OCI-LY7 (cell line): Measurements from ENCODE around the gene MYO1C. TPM values are rescaled to one million over a fixed set of nuclear protein-coding genes. Genes with fewer than 3 reads are reported as not detected.

Source experiments
- BruUV-seq: library from RNA; stranded (reverse); fragments of 400-500 nt; replicated peaks from 2 replicates; lab custom pipeline; 2021; lab: Mats Ljungman, UMichigan
- CTCF ChIA-PET: fragments of 300-600 bp; sonication (Branson Sonifier 250); formaldehyde crosslinking; loops from one replicate; lab custom pipeline; 2022; ENCODE audit warnings: antibody characterized with exemption; ENCODE audit not compliant: unreplicated experiment; lab: Charles Lee
- POLR2A ChIA-PET: fragments of 300-600 bp; sonication (Branson Sonifier 250); formaldehyde crosslinking; loops from one replicate; lab custom pipeline; 2022; ENCODE audit warnings: antibody characterized with exemption; lab: Charles Lee
- DNase-seq: peaks from one replicate; pipeline ENCODE4 v3.0.0-alpha.2; 2015; ENCODE audit warnings: low spot score
- H2AFZ ChIP-seq: fragments of 200-600 bp; sonication (generic), shearing (Covaris generic); 2 replicates; pipeline ENCODE4 v1.6.1; 2014; ENCODE audit warnings: mild to moderate bottlenecking, antibody characterized with exemption, low read length, moderate library complexity
- H3K27ac ChIP-seq: fragments of 200-600 bp; sonication (generic); 2 replicates; pipeline ENCODE4 v1.5.1; 2014; ENCODE audit warnings: mixed run types, low read depth, mild to moderate bottlenecking, moderate library complexity, low read length, inconsistent platforms; ENCODE audit not compliant: poor library complexity, severe bottlenecking
- H3K36me3 ChIP-seq: fragments of 200-600 bp; sonication (generic); 2 replicates; pipeline ENCODE4 v1.6.1; 2014; ENCODE audit warnings: mild to moderate bottlenecking, antibody characterized with exemption, low read length, moderate library complexity, mixed read lengths; ENCODE audit not compliant: insufficient read depth
- H3K4me1 ChIP-seq: fragments of 200-600 bp; sonication (generic); 2 replicates; pipeline ENCODE4 v1.5.1; 2014; ENCODE audit warnings: mild to moderate bottlenecking, low read length; ENCODE audit not compliant: insufficient read depth, poor library complexity, severe bottlenecking
- H3K4me2 ChIP-seq: fragments of 200-600 bp; sonication (generic); 2 replicates; pipeline ENCODE4 v1.6.1; 2014; ENCODE audit warnings: mild to moderate bottlenecking, low read length
- H3K4me3 ChIP-seq: fragments of 200-600 bp; sonication (generic); 2 replicates; pipeline ENCODE4 v1.5.1; 2014; ENCODE audit warnings: mild to moderate bottlenecking, low read depth, low read length; ENCODE audit not compliant: poor library complexity, severe bottlenecking
- H3K79me2 ChIP-seq: fragments of 200-600 bp; sonication (generic); 2 replicates; pipeline ENCODE4 v1.6.1; 2016; ENCODE audit warnings: low read depth, mild to moderate bottlenecking, low read length, moderate library complexity, mixed read lengths; ENCODE audit not compliant: insufficient read depth
- H3K9me2 ChIP-seq: fragments of 200-600 bp; sonication (generic); 2 replicates; pipeline ENCODE4 v1.6.1; 2016; ENCODE audit warnings: mild to moderate bottlenecking, low read length, mixed read lengths; ENCODE audit not compliant: insufficient read depth
- H3K9me3 ChIP-seq: fragments of 200-600 bp; sonication (generic); 2 replicates; pipeline ENCODE4 v1.6.1; 2014; ENCODE audit warnings: mild to moderate bottlenecking, mixed run types, low read length, mixed read lengths
- H4K20me1 ChIP-seq: fragments of 200-600 bp; sonication (generic); 2 replicates; pipeline ENCODE4 v1.6.1; 2014; ENCODE audit warnings: mild to moderate bottlenecking, antibody characterized with exemption, low read length, moderate library complexity, mixed read lengths; ENCODE audit not compliant: insufficient read depth
- EZH2phosphoT487 ChIP-seq: fragments of 200-600 bp; sonication (generic); IDR thresholded peaks from 2 replicates; pipeline ENCODE4 v1.6.1; 2018; ENCODE audit warnings: low read depth, borderline replicate concordance, mild to moderate bottlenecking, mixed run types, antibody characterized with exemption, low read length, moderate library complexity, mixed read lengths
- intact Hi-C: fragments of 100-400 bp; cut with micrococcal nuclease; formaldehyde crosslinking; loops from one replicate; pipeline ENCODE4 v1.10.0; 2022; ENCODE audit not compliant: unreplicated experiment
- total RNA-seq, 2 experiments: library from RNA; depleted of rRNA in 1 of 2; stranded (reverse); fragments of >200 nt in 1 of 2; shearing (Covaris generic) in 1 of 2; gene quantifications; 2 replicates each; pipeline ENCODE4 v1.2.3, GENCODE V29; 2014 to 2022
- TF ChIP-seq, protein P1 (sequence below): fragments of 200-600 bp; sonication (generic); conservative IDR thresholded peaks from 2 replicates; pipeline ENCODE4 v1.5.1; 2014; ENCODE audit warnings: mild to moderate bottlenecking, antibody characterized with exemption, low read length, moderate library complexity, mixed read lengths

The MYO1C gene
- total RNA-seq, 2 experiments from 2014 or later = 17.2 to 74.4 TPM

- Histone ChIP-seq H3K27ac (no peak overlapping the region), H3K9me2 (no peaks in the 10 kb centered on the region), H3K4me1 (peaks cover 25% of the 10 kb centered on the region), H3K79me2 (no peaks in the 10 kb centered on the region), H3K9me3 (no peaks in the 10 kb centered on the region), H2AFZ (no peak overlapping the region), H3K4me2 (no peak overlapping the region), H3K36me3 (peaks cover 34% of the 10 kb centered on the region), H3K4me3 (no peak overlapping the region), H4K20me1 (no peaks in the 10 kb centered on the region)
- BruUV-seq = no TSS peak
- TF ChIP-seq, protein P1, sequence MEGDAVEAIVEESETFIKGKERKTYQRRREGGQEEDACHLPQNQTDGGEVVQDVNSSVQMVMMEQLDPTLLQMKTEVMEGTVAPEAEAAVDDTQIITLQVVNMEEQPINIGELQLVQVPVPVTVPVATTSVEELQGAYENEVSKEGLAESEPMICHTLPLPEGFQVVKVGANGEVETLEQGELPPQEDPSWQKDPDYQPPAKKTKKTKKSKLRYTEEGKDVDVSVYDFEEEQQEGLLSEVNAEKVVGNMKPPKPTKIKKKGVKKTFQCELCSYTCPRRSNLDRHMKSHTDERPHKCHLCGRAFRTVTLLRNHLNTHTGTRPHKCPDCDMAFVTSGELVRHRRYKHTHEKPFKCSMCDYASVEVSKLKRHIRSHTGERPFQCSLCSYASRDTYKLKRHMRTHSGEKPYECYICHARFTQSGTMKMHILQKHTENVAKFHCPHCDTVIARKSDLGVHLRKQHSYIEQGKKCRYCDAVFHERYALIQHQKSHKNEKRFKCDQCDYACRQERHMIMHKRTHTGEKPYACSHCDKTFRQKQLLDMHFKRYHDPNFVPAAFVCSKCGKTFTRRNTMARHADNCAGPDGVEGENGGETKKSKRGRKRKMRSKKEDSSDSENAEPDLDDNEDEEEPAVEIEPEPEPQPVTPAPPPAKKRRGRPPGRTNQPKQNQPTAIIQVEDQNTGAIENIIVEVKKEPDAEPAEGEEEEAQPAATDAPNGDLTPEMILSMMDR = no peak
- POLR2A ChIA-PET = interaction anchor here (0.6 to 0.7 kb wide), 2 partner anchors 16 to 83 kb away, joined by 3 to 4 read pairs; no protein-coding TSS in a partner anchor
- CTCF ChIA-PET = no interaction called here
- intact Hi-C loops = no loop called here
- DNase-seq = no peak
These were observed 21.6 kb downstream of the MYO1C start for GRCh38 chr17:1470755-1471462.

DNA sequence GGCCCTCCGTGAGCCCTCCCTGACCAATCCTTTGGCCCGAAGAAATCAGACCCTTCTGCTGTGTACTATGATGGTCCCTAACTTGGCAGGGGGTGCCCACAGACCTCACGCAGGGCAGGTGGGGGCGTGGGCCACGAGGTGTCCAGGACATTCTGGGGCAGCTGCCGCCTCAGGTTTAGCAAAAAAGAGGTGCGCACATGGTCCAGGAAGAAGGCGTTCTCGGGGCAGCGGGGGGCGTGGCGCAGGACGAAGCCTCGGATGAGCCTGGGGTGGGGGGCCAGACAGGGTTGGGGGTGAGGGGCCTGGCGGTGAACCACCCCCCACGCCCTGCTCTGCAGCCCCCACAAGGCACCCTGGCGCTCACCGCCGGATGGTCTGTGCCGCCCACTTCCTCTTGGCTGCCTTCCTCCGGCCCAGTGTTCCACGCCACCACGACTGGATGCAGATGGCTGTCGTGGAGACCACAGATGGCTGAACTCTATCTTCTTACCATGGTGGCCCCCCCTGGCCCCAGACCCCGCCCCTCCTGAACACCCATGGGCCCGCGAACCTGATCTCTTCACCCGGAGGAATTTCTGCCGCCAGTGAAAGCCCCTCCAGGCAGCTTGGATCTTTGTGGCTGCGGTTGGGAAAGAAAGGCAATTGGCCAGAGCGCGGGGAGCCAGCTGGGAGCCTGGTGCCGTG is 22.3 kb downstream of the MYO1C start:
- ChIA-PET CTCF (no interaction called here), POLR2A (interaction anchor here (0.6 kb wide), 1 partner anchor 15 kb away, joined by 4 read pairs; no protein-coding TSS in a partner anchor)
- intact Hi-C loops = no loop called here
- peaks cover 20% of the 10 kb centered on the region for H3K4me1 ChIP-seq
- peaks cover 31% of the 10 kb centered on the region for H3K36me3 ChIP-seq
- no peak overlapping the region for H3K27ac ChIP-seq
- no peak overlapping the region for H3K4me2 ChIP-seq
- H4K20me1 ChIP-seq = no peaks in the 10 kb centered on the region
- no peak overlapping the region for H2AFZ ChIP-seq
- no peak for DNase-seq
- H3K4me3 ChIP-seq = no peak overlapping the region
- H3K9me3 ChIP-seq = no peaks in the 10 kb centered on the region
- no peaks in the 10 kb centered on the region for H3K79me2 ChIP-seq
- BruUV-seq = no TSS peak
- H3K9me2 ChIP-seq = no peaks in the 10 kb centered on the region
- TF ChIP-seq, protein P1 = no peak
- no peak for TF ChIP-seq EZH2phosphoT487
